ENCODE measurements around the gene DIO3. TPM values are rescaled to one million over a fixed set of nuclear protein-coding genes. Genes with fewer than 3 reads are reported as not detected.

Gene DIO3
- total and polyA plus RNA-seq, 2 of the 4 experiments (the other 2 are of a cell fraction) = not detected

DNA sequence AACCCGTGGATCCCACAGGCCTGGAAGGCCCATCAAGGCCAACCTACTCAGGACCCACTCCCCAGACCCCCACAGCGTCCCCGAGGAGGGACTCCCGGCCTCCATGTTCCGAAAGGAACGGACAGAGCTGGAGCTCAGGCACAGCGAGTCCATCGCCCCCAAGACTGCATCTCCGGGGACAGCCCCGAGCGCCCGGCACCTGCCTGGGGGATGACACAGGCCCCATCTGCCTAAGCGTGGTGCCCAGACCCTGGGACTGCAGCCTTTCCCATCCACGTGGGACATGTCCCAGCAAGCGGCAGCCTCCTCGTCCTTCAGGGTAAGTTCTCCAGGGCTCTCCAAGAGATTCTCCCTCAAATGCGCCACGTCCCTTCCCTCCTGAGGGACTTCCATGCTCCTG is 12.1 kb upstream of the DIO3 start:
- BruUV-seq (replicated peaks) = no TSS peak
- DNase-seq (no peak), ATAC-seq (ENCODE audit: low read depth) (no peak)
- H3K9ac ChIP-seq (ENCODE audit: low read depth, low read length) = no peak overlapping the region
- no peak overlapping the region for H3K27ac ChIP-seq (ENCODE audit: insufficient read depth, low read length)
- peaks cover 4% of the 10 kb centered on the region; the same call in 1 of the 2 replicates for H3K27me3 ChIP-seq (ENCODE audit: control insufficient read depth, insufficient read depth, low read length)
- H4K20me1 ChIP-seq (ENCODE audit: insufficient read depth, low read length) = no peaks in the 10 kb centered on the region
- no peak overlapping the region for H3K14ac ChIP-seq (replicated peaks; ENCODE audit: low read depth, low read length)
- no peak overlapping the region for H2BK120ac ChIP-seq (ENCODE audit: low read depth, low read length)
- no peak overlapping the region for H2BK15ac ChIP-seq (ENCODE audit: low read depth, low read length)
- no peak overlapping the region for H3K4me3 ChIP-seq (ENCODE audit: insufficient read depth, low read depth, low read length)
- no peak overlapping the region for H3K56ac ChIP-seq (ENCODE audit: extremely low read depth, insufficient read depth, low read length)
- H2AK5ac ChIP-seq (ENCODE audit: low read depth, low read length) = no peak overlapping the region
- H3K4me1 ChIP-seq (ENCODE audit: control insufficient read depth, insufficient read depth, low read length) = no peaks in the 10 kb centered on the region
- no peak overlapping the region for H2BK20ac ChIP-seq (ENCODE audit: low read depth, low read length)
- no peak overlapping the region for H2BK5ac ChIP-seq (ENCODE audit: low read depth, low read length, poor library complexity, severe bottlenecking)
- ChIA-PET CTCF (no interaction called here), POLR2A (ENCODE audit: unreplicated experiment) (no interaction called here)
- TF ChIP-seq POLR2A (IDR thresholded peaks at IDR 0.05; ENCODE audit: low read depth, low read length) (no peak), MAZ (IDR thresholded peaks at IDR 0.05; ENCODE audit: borderline replicate concordance, low read depth, low read length) (no peak), NFE2L2 (IDR thresholded peaks at IDR 0.05; ENCODE audit: low read depth, low read length) (no peak), MAFK (IDR thresholded peaks at IDR 0.05; ENCODE audit: low read depth, low read length) (no peak), RFX5 (IDR thresholded peaks at IDR 0.05; ENCODE audit: low read depth, low read length) (no peak), RCOR1 (IDR thresholded peaks at IDR 0.05; ENCODE audit: insufficient replicate concordance, low read length) (no peak), MXI1 (IDR thresholded peaks at IDR 0.05; ENCODE audit: borderline replicate concordance, low read depth, low read length) (no peak), BHLHE40 (IDR thresholded peaks at IDR 0.05; ENCODE audit: low read depth, low read length) (no peak), CEBPB (IDR thresholded peaks at IDR 0.05; ENCODE audit: low read depth, low read length) (no peak)
- TF ChIP-seq, protein P1, sequence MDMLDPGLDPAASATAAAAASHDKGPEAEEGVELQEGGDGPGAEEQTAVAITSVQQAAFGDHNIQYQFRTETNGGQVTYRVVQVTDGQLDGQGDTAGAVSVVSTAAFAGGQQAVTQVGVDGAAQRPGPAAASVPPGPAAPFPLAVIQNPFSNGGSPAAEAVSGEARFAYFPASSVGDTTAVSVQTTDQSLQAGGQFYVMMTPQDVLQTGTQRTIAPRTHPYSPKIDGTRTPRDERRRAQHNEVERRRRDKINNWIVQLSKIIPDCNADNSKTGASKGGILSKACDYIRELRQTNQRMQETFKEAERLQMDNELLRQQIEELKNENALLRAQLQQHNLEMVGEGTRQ (IDR thresholded peaks at IDR 0.05; ENCODE audit: low read depth, low read length) = no peak
- TF ChIP-seq, protein P2, sequence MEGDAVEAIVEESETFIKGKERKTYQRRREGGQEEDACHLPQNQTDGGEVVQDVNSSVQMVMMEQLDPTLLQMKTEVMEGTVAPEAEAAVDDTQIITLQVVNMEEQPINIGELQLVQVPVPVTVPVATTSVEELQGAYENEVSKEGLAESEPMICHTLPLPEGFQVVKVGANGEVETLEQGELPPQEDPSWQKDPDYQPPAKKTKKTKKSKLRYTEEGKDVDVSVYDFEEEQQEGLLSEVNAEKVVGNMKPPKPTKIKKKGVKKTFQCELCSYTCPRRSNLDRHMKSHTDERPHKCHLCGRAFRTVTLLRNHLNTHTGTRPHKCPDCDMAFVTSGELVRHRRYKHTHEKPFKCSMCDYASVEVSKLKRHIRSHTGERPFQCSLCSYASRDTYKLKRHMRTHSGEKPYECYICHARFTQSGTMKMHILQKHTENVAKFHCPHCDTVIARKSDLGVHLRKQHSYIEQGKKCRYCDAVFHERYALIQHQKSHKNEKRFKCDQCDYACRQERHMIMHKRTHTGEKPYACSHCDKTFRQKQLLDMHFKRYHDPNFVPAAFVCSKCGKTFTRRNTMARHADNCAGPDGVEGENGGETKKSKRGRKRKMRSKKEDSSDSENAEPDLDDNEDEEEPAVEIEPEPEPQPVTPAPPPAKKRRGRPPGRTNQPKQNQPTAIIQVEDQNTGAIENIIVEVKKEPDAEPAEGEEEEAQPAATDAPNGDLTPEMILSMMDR (conservative IDR thresholded peaks at IDR 0.05; ENCODE audit: low read depth, low read length) = no peak
- TF ChIP-seq, protein P3, sequence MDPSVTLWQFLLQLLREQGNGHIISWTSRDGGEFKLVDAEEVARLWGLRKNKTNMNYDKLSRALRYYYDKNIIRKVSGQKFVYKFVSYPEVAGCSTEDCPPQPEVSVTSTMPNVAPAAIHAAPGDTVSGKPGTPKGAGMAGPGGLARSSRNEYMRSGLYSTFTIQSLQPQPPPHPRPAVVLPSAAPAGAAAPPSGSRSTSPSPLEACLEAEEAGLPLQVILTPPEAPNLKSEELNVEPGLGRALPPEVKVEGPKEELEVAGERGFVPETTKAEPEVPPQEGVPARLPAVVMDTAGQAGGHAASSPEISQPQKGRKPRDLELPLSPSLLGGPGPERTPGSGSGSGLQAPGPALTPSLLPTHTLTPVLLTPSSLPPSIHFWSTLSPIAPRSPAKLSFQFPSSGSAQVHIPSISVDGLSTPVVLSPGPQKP (IDR thresholded peaks at IDR 0.05; ENCODE audit: borderline replicate concordance, low read depth, low read length) = no peak
- no peak overlapping the region for H3K23ac ChIP-seq (ENCODE audit: low read depth, low read length)
- in situ Hi-C loops (cut with MboI; ENCODE audit: low sequenced_read_pairs) (no loop called here), intact Hi-C loops (cut with micrococcal nuclease) (no loop called here), dilution Hi-C loops (cut with HindIII; ENCODE audit: low sequenced_read_pairs, unreplicated experiment) (no loop called here)
- H3K18ac ChIP-seq (ENCODE audit: low read depth, low read length) = no peak overlapping the region
- H3K9me3 ChIP-seq (ENCODE audit: control insufficient read depth, insufficient read depth, low read length) = peaks cover 8% of the 10 kb centered on the region; the same call in 1 of the 2 replicates
- no peak overlapping the region for H4K5ac ChIP-seq (ENCODE audit: low read depth, low read length)
- H3K79me1 ChIP-seq (ENCODE audit: low read depth in 1 of 2, low read length in 2 of 2) = no peaks in the 10 kb centered on the region
- no peak overlapping the region for H4K8ac ChIP-seq (ENCODE audit: low read depth in 2 of 2, low read length in 2 of 2)
- H4K91ac ChIP-seq (ENCODE audit: insufficient read depth, low read depth, low read length) = no peak overlapping the region
- H3K36me3 ChIP-seq (ENCODE audit: control insufficient read depth, insufficient read depth, low read length) = no peaks in the 10 kb centered on the region
- H2AFZ ChIP-seq (replicated peaks; ENCODE audit: low read length, poor library complexity) = no peak overlapping the region
- H2AK9ac ChIP-seq (replicated peaks; ENCODE audit: low read depth, low read length, poor library complexity) = no peak overlapping the region
- WGBS, 2 experiments (ENCODE audit: extremely low coverage in 2 of 2, insufficient read length in 1 of 2) = 81% methylated on average over 11 of the region's 18 CpGs; no CpG with 5 or more reads in 1 of the 2 experiments
- no peaks in the 10 kb centered on the region for H3K9me1 ChIP-seq (ENCODE audit: insufficient read depth, low read length)
- H3K4ac ChIP-seq (ENCODE audit: low read depth, low read length) = no peak overlapping the region
- no peak overlapping the region for H3K4me2 ChIP-seq (ENCODE audit: low read depth, low read length)

Data from IMR-90 (cell line).